B cell (primary cell): ENCODE results near the gene STXBP5L. TPM values are rescaled to one million over a fixed set of nuclear protein-coding genes. Genes with fewer than 3 reads are reported as not detected.

Source experiments
- ATAC-seq: fragments of 200-7000 bp; cut with Tn5 transposase; one replicate; pipeline ENCODE4 v1.10.0; 2021; ENCODE audit warnings: low read depth, mild to moderate bottlenecking, moderate number of reproducible peaks, moderate library complexity
- CTCF ChIA-PET: fragments of 350-600 bp; sonication (Branson Sonifier 250); formaldehyde crosslinking; loops from one replicate; lab custom pipeline; 2021; ENCODE audit warnings: antibody characterized with exemption, inconsistent platforms; lab: Charles Lee
- POLR2A ChIA-PET: fragments of 350-600 bp; sonication (Branson Sonifier 250); formaldehyde crosslinking; loops from one replicate; lab custom pipeline; 2021; ENCODE audit warnings: antibody characterized with exemption; lab: Charles Lee
- DNase-seq: peaks from one replicate; pipeline ENCODE4 v3.0.0; 2013
- H2AFZ ChIP-seq: 2 replicates; pipeline ENCODE4 v1.6.1; 2012; ENCODE audit warnings: mild to moderate bottlenecking, low read depth, low read length; ENCODE audit not compliant: insufficient read depth, poor library complexity, severe bottlenecking
- H3K27ac ChIP-seq, 2 donors: 1 replicate in 1 of 2; 2 replicates in 1 of 2; pipeline ENCODE4 v1.5.1; 2012 to 2013; ENCODE audit warnings: low read length in 2 of 2, mild to moderate bottlenecking in 2 of 2, moderate library complexity in 1 of 2
- H3K27me3 ChIP-seq, 4 experiments: fragments of 200-600 bp in 1 of 4; sonication (generic) in 1 of 4; replicated peaks in 1 of 4; 1 replicate in 2 of 4; 2 replicates in 2 of 4; pipeline versions ENCODE4 v1.6.1 to v1.7.0; 2013 to 2016; ENCODE audit warnings: low read length in 3 of 4, mild to moderate bottlenecking in 2 of 4, mixed read lengths in 1 of 4, moderate library complexity in 1 of 4; ENCODE audit not compliant: insufficient read depth in 4 of 4, control insufficient read depth in 3 of 4; ENCODE audit errors: control extremely low read depth in 1 of 4
- H3K36me3 ChIP-seq, 2 experiments: replicated peaks in 1 of 2; 1 replicate in 1 of 2; 2 replicates in 1 of 2; pipeline versions ENCODE4 v1.6.1 to v1.7.1; 2013; ENCODE audit warnings: low read length in 1 of 2; ENCODE audit not compliant: insufficient read depth in 2 of 2, control insufficient read depth in 1 of 2; ENCODE audit errors: control extremely low read depth in 1 of 2, extremely low read depth in 1 of 2
- H3K4me1 ChIP-seq, 2 donors: fragments of 200-600 bp in 1 of 2; sonication (generic) in 1 of 2; 1 replicate in 1 of 2; 2 replicates in 1 of 2; pipeline versions ENCODE4 v1.5.1 to v1.6.1; 2013 to 2017; ENCODE audit warnings: low read length in 2 of 2; ENCODE audit not compliant: control insufficient read depth in 2 of 2, insufficient read depth in 2 of 2
- H3K4me2 ChIP-seq: replicated peaks from 2 replicates; pipeline ENCODE3; 2012; ENCODE audit warnings: mild to moderate bottlenecking, low read depth, low read length; ENCODE audit not compliant: poor library complexity, severe bottlenecking
- H3K4me3 ChIP-seq, 5 experiments: fragments of 200-600 bp in 1 of 5; sonication (generic) in 1 of 5; 1 replicate in 3 of 5; 2 replicates in 2 of 5; pipeline versions ENCODE4 v1.5.1 to v1.7.0; 2011 to 2016; ENCODE audit warnings: low read length in 4 of 5, mild to moderate bottlenecking in 4 of 5, low read depth in 2 of 5, control low read depth in 1 of 5, moderate library complexity in 1 of 5; ENCODE audit not compliant: insufficient read depth in 1 of 5; ENCODE audit errors: control extremely low read depth in 1 of 5, extremely low read depth in 1 of 5
- H3K79me2 ChIP-seq: fragments of 200-600 bp; sonication (generic); one replicate; pipeline ENCODE4 v1.6.0; 2016; ENCODE audit warnings: low read length; ENCODE audit not compliant: control insufficient read depth, insufficient read depth
- H3K9ac ChIP-seq: fragments of 200-600 bp; sonication (generic); 2 replicates; pipeline ENCODE4 v1.6.1; 2017; ENCODE audit warnings: mild to moderate bottlenecking, low read length, moderate library complexity
- H3K9me3 ChIP-seq, 3 donors: one replicate each; pipeline versions ENCODE4 v1.6.1 to v1.7.1; 2013; ENCODE audit warnings: low read length in 2 of 3; ENCODE audit not compliant: control insufficient read depth in 2 of 3, insufficient read depth in 1 of 3; ENCODE audit errors: control extremely low read depth in 1 of 3
- H4K20me1 ChIP-seq: 2 replicates; pipeline ENCODE4 v1.6.0; 2012; ENCODE audit warnings: mild to moderate bottlenecking, low read length; ENCODE audit not compliant: insufficient read depth, control insufficient read depth, poor library complexity, severe bottlenecking
- H3K27ac Mint-ChIP-seq: one replicate; pipeline ENCODE4 v1.8.0; 2021; ENCODE audit warnings: mixed read lengths
- H3K27me3 Mint-ChIP-seq: one replicate; pipeline ENCODE4 v1.8.0; 2021; ENCODE audit warnings: mixed read lengths
- H3K4me1 Mint-ChIP-seq: one replicate; pipeline ENCODE4 v1.8.0; 2021; ENCODE audit warnings: mixed read lengths
- H3K4me3 Mint-ChIP-seq: one replicate; pipeline ENCODE4 v1.8.0; 2021; ENCODE audit warnings: mixed read lengths
- H3K9me3 Mint-ChIP-seq: one replicate; pipeline ENCODE4 v1.8.0; 2022; ENCODE audit warnings: mixed read lengths; ENCODE audit not compliant: insufficient read depth
- EZH2 ChIP-seq: IDR thresholded peaks from 2 replicates; pipeline ENCODE4 v1.6.1; 2012; ENCODE audit warnings: borderline replicate concordance, low read depth, mild to moderate bottlenecking, moderate library complexity, low read length; ENCODE audit not compliant: insufficient read depth, poor library complexity, severe bottlenecking
- WGBS: methylation state at CpG from one replicate; pipeline ENCODE4 v1.1.5; 2013; ENCODE audit warnings: missing lambda C conversion rate; ENCODE audit not compliant: insufficient coverage; 5-methylcytosine and 5-hydroxymethylcytosine counted together
- intact Hi-C: fragments of 100-400 bp; cut with micrococcal nuclease; formaldehyde crosslinking; loops from one replicate; pipeline ENCODE4 v1.10.0; 2022
- polyA plus RNA-seq: library from polyadenylated mRNA; depleted of rRNA; stranded (reverse); fragments of >200 nt; gene quantifications from 2 replicates; pipeline ENCODE4 v1.2.3, GENCODE V29; 2012
- total RNA-seq, 2 donors: library from RNA; stranded (reverse); fragments of 120-200 nt in 1 of 2; gene quantifications; 1 replicate in 1 of 2; 2 replicates in 1 of 2; pipeline versions ENCODE4 v1.2.3 to v1.2.4, GENCODE V29; 2013 to 2022
- TF ChIP-seq, protein P1 (sequence below): fragments of 200-600 bp; IDR thresholded peaks from one replicate; pipeline ENCODE4 v1.8.0; 2022; ENCODE audit warnings: antibody characterized with exemption, mild to moderate bottlenecking

Gene STXBP5L
- total and polyA plus RNA-seq, 2 donors (not counting 1 experiment from before 2014, with no cell fraction given): not detected

DNA sequence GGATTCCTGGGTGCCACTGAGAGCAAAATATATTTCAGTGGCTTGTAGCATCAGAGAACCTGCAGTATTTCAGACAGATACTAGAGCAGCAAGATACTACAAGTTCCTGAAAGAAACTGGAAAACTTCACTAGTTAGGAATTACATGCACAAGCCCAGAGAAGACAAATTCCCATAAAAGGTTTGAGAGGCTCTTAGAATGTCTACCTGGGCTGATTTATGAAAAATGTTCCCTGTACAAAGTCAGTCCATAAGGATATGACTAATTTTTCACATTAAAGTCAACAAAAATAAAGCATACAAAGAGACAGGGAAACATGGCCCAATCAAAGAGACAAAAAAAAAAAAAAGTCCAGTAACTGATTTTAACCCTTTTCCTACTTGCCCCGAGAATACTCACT lies 335.2 kb downstream of the STXBP5L start:
- POLR2A ChIA-PET: no interaction called here
- H3K9me3 ChIP-seq: no peaks in the 10 kb centered on the region
- no peaks in the 10 kb centered on the region for H3K27me3 Mint-ChIP-seq
- TF ChIP-seq EZH2: no peak
- TF ChIP-seq, protein P1, sequence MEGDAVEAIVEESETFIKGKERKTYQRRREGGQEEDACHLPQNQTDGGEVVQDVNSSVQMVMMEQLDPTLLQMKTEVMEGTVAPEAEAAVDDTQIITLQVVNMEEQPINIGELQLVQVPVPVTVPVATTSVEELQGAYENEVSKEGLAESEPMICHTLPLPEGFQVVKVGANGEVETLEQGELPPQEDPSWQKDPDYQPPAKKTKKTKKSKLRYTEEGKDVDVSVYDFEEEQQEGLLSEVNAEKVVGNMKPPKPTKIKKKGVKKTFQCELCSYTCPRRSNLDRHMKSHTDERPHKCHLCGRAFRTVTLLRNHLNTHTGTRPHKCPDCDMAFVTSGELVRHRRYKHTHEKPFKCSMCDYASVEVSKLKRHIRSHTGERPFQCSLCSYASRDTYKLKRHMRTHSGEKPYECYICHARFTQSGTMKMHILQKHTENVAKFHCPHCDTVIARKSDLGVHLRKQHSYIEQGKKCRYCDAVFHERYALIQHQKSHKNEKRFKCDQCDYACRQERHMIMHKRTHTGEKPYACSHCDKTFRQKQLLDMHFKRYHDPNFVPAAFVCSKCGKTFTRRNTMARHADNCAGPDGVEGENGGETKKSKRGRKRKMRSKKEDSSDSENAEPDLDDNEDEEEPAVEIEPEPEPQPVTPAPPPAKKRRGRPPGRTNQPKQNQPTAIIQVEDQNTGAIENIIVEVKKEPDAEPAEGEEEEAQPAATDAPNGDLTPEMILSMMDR: no peak
- no peaks in the 10 kb centered on the region for H3K27me3 ChIP-seq
- no peaks in the 10 kb centered on the region for H4K20me1 ChIP-seq
- intact Hi-C loops: no loop called here
- DNase-seq: no peak
- CTCF ChIA-PET: no interaction called here
- no peak overlapping the region for H2AFZ ChIP-seq
- H3K27ac ChIP-seq: no peak overlapping the region
- no peak overlapping the region for H3K9ac ChIP-seq
- H3K9me3 Mint-ChIP-seq: no peaks in the 10 kb centered on the region
- H3K36me3 ChIP-seq: no peaks in the 10 kb centered on the region
- no peaks in the 10 kb centered on the region for H3K79me2 ChIP-seq
- no peaks in the 10 kb centered on the region for H3K4me1 ChIP-seq
- WGBS: no CpG with 5 or more reads among the region's 1 CpG
- H3K4me3 ChIP-seq: no peak overlapping the region
- no peaks in the 10 kb centered on the region for H3K4me1 Mint-ChIP-seq
- ATAC-seq: no peak
- no peak overlapping the region for H3K4me2 ChIP-seq
- H3K4me3 Mint-ChIP-seq: no peak overlapping the region
- no peak overlapping the region for H3K27ac Mint-ChIP-seq

- no peak overlapping the region for H3K4me3 ChIP-seq
- intact Hi-C loops: no loop called here
- H2AFZ ChIP-seq: no peak overlapping the region
- H3K27ac ChIP-seq: no peak overlapping the region
- CTCF ChIA-PET: no interaction called here
- H3K79me2 ChIP-seq: no peaks in the 10 kb centered on the region
- no peak overlapping the region for H3K27ac Mint-ChIP-seq
- H3K27me3 ChIP-seq: no peaks in the 10 kb centered on the region
- H3K9me3 ChIP-seq: peaks cover 0 to 2% (median 0%) of the 10 kb centered on the region in 3 donors
- no peak for ATAC-seq
- H3K36me3 ChIP-seq: no peaks in the 10 kb centered on the region
- no peaks in the 10 kb centered on the region for H3K4me1 ChIP-seq
- POLR2A ChIA-PET: no interaction called here
- no peaks in the 10 kb centered on the region for H3K27me3 Mint-ChIP-seq
- H3K4me3 Mint-ChIP-seq: no peak overlapping the region
- 87% methylated on average over 2 of the region's 2 CpGs for WGBS
- no peak for DNase-seq
- no peaks in the 10 kb centered on the region for H4K20me1 ChIP-seq
- no peaks in the 10 kb centered on the region for H3K9me3 Mint-ChIP-seq
- TF ChIP-seq, protein P1: no peak
- no peak for TF ChIP-seq EZH2
- H3K4me1 Mint-ChIP-seq: no peaks in the 10 kb centered on the region
- H3K9ac ChIP-seq: no peak overlapping the region
- no peak overlapping the region for H3K4me2 ChIP-seq
These were observed 344.7 kb downstream of the STXBP5L start for GRCh38 chr3:121252676-121253075.
